Panc1 (cell line): Measurements from ENCODE around the gene PTBP3.

Experiments used
- CTCF ChIP-seq: fragments of 450-650 bp; IDR thresholded peaks from 2 replicates; pipeline ENCODE4 v1.5.1; 2017; ENCODE audit warnings: mild to moderate bottlenecking
- POLR2AphosphoS5 ChIP-seq: IDR thresholded peaks from 2 replicates; pipeline ENCODE4 v1.6.1; 2012; ENCODE audit warnings: mild to moderate bottlenecking, low read depth, low read length, moderate library complexity
- SIN3A ChIP-seq: IDR thresholded peaks from 2 replicates; pipeline ENCODE4 v1.6.1; 2012; ENCODE audit warnings: low read depth, mild to moderate bottlenecking, low read length, moderate library complexity, borderline replicate concordance; ENCODE audit not compliant: insufficient read depth
- TF ChIP-seq, protein P1 (sequence below), 2 experiments: IDR thresholded peaks; 2 replicates each; pipeline ENCODE4 v1.6.1; 2011 to 2012; ENCODE audit warnings: low read depth in 2 of 2, control low read depth in 1 of 2, low read length in 1 of 2, mild to moderate bottlenecking in 1 of 2, moderate library complexity in 1 of 2; ENCODE audit not compliant: insufficient read depth in 1 of 2

DNA sequence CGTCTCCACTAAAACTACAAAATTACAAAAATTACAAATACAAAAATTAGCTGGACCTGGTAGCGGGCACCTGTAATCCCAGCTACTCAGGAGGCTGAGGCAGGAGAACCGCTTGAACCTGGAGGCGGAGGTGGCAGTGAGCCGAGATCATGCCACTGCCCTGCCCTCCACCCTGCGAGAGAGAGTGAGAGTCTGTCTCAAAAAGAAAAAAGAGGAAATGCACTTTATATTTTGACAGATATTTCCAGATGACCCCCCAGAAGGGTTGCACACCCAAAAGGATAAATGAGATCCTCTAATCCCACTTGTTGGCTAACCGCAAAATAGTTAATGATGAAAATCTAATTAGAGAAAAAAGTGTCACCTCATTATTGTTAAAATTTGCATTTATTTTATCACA lies 48.6 kb upstream of the PTBP3 start:
- no peak for TF ChIP-seq CTCF
- no peak for TF ChIP-seq POLR2AphosphoS5
- TF ChIP-seq SIN3A, result no peak
- TF ChIP-seq, protein P1, sequence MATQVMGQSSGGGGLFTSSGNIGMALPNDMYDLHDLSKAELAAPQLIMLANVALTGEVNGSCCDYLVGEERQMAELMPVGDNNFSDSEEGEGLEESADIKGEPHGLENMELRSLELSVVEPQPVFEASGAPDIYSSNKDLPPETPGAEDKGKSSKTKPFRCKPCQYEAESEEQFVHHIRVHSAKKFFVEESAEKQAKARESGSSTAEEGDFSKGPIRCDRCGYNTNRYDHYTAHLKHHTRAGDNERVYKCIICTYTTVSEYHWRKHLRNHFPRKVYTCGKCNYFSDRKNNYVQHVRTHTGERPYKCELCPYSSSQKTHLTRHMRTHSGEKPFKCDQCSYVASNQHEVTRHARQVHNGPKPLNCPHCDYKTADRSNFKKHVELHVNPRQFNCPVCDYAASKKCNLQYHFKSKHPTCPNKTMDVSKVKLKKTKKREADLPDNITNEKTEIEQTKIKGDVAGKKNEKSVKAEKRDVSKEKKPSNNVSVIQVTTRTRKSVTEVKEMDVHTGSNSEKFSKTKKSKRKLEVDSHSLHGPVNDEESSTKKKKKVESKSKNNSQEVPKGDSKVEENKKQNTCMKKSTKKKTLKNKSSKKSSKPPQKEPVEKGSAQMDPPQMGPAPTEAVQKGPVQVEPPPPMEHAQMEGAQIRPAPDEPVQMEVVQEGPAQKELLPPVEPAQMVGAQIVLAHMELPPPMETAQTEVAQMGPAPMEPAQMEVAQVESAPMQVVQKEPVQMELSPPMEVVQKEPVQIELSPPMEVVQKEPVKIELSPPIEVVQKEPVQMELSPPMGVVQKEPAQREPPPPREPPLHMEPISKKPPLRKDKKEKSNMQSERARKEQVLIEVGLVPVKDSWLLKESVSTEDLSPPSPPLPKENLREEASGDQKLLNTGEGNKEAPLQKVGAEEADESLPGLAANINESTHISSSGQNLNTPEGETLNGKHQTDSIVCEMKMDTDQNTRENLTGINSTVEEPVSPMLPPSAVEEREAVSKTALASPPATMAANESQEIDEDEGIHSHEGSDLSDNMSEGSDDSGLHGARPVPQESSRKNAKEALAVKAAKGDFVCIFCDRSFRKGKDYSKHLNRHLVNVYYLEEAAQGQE (IDR thresholded peaks at IDR 0.05; ENCODE audit: insufficient read depth in 1 of 2, low read depth in 2 of 2, low read length in 1 of 2), result no peak
